Activated T-cell treated with anti-CD3 and anti-CD28 coated beads, Interleukin-2, amount 50 U/mL, for 4 hours (primary cell): ENCODE data around the gene MAGI1. TPM values are rescaled to one million over a fixed set of nuclear protein-coding genes. Genes with fewer than 3 reads are reported as not detected.

Source experiments
- ATAC-seq, 2 donors: fragments of 200-7000 bp; cut with Tn5 transposase; one replicate each; pipeline ENCODE4 v1.10.0; 2021
- DNase-seq: peaks from one replicate; pipeline ENCODE4 v3.0.0-alpha.2; 2020
- H3K27me3 Mint-ChIP-seq: one replicate; pipeline ENCODE4 v1.8.0; 2021; ENCODE audit warnings: low read depth, mixed read lengths
- H3K36me3 Mint-ChIP-seq: one replicate; pipeline ENCODE4 v1.8.0; 2022; ENCODE audit warnings: mixed read lengths; ENCODE audit not compliant: insufficient read depth
- H3K4me1 Mint-ChIP-seq: one replicate; pipeline ENCODE4 v1.8.0; 2021; ENCODE audit warnings: low read depth, mixed read lengths
- H3K4me3 Mint-ChIP-seq: one replicate; pipeline ENCODE4 v1.8.0; 2021; ENCODE audit warnings: mild to moderate bottlenecking, moderate library complexity, mixed read lengths
- H3K9me3 Mint-ChIP-seq: one replicate; pipeline ENCODE4 v1.8.0; 2021; ENCODE audit warnings: mixed read lengths
- total RNA-seq, 3 donors: library from RNA; stranded (reverse); gene quantifications; one replicate each; pipeline ENCODE4 v1.2.1, GENCODE V29; 2021

The MAGI1 gene
- total RNA-seq, 3 donors from 2014 or later = 0.45 to 0.76 (median 0.46) TPM

DNA sequence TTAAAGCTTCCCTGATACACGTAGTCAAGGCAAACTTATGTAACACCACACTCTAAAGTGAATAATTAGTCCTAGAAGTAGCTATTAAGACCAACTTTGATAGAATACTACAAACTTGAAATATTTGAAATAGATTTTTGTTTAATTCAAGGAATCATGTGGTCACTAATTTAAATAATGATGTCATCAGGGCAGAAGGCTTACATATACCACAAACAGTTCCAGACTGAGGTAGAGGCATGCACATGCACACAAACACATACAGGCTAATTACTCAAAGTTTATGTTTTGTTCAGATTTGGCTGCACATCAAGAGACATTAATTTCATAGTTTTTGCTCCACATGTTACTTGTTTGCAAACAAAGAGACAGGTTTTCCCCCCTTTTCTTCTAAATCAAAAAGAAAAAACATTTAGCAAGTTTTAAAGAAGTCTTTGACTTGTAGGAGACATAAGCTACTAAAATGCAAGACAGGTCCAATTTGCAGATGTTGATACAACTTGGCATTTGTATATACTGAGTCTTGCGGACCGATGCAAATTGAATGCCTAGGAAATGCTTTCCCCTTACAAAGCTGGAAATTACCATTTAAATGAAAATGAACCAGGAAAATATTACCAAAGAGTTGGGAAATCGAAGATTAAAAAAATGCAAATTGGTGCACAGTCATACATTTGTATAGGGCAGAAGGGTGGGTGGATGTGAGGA, 594.8 kb downstream of the MAGI1 start:
- DNase-seq = no peak
- Mint-ChIP-seq H3K27me3 (no peaks in the 10 kb centered on the region), H3K9me3 (no peaks in the 10 kb centered on the region), H3K36me3 (no peaks in the 10 kb centered on the region), H3K4me1 (no peaks in the 10 kb centered on the region), H3K4me3 (no peak overlapping the region)
- no peak for ATAC-seq

DNA sequence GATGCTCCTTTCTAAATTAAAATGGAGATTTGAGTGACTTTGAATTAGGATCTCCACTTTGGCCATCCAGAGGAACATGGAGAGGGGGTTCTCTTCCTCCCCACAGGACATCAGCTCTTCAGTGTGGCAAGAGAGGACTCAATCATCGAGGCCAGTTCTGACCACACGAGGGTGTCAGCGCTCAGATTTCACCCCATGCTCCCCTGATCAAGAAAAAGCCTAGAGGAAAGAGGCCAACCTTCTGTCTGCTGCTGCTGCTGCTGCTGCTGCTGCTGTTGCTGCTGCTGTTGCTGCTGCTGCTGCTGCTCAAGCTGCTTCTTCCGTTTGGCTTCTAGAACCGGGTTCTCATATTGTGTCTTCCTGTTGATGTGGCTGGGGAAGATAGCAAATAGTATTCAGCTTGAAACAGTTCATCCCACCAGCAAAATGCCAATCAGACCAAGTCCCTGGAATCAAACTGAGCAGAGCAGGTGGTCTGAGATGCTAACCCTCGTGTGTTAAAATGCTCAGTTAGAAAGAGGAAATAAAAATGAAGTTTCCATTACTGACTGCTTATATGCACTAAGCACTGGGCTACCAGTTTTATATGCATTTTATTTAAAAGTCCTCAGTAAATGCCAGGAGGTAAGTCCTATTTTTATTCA, 599.0 kb downstream of the MAGI1 start:
- no peaks in the 10 kb centered on the region for H3K36me3 Mint-ChIP-seq
- H3K9me3 Mint-ChIP-seq = no peaks in the 10 kb centered on the region
- no peaks in the 10 kb centered on the region for H3K27me3 Mint-ChIP-seq
- no peaks in the 10 kb centered on the region for H3K4me1 Mint-ChIP-seq
- DNase-seq (no peak), ATAC-seq (no peak)
- no peak overlapping the region for H3K4me3 Mint-ChIP-seq

DNA sequence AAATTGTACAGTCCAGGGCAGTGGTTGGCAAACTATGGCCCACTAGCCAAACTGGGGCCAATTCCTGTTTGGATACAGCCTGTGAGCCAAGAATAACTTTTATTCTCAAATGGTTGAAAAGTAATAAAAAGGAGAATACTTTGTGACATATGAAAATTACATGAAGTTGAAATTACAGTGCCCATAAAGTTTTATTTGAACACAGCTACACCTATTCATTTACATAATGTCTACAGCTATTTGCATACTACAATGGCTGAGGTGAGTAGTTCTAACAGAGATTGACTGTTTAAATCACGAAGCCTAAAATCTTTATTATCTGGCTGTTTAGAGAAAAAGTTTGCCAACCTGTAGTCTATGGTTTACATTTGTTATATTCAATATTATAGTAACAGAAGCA, 600.1 kb downstream of the MAGI1 start:
- Mint-ChIP-seq H3K4me1 (no peaks in the 10 kb centered on the region), H3K27me3 (no peaks in the 10 kb centered on the region), H3K36me3 (no peaks in the 10 kb centered on the region), H3K9me3 (no peaks in the 10 kb centered on the region), H3K4me3 (no peak overlapping the region)
- DNase-seq = no peak
- no peak for ATAC-seq

DNA sequence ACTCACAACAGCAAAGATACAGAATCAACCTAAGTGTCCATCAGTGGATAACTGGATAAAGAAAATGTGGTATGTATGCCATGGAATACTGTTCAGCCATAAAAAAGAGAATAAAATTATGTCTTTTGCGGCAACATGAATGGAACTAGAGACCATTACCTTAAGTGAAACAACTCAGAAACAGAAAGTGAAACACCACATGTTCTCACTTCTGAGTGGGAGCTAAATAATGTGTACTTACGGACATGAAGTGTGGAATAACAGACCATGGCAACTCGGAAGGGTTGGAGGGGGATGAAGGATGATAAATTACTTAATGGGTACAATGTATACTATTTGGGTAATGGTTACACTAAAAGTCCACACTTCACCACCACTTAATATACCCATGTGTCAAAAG, 600.6 kb downstream of the MAGI1 start:
- Mint-ChIP-seq H3K4me3 (no peak overlapping the region), H3K27me3 (no peaks in the 10 kb centered on the region), H3K36me3 (no peaks in the 10 kb centered on the region), H3K4me1 (no peaks in the 10 kb centered on the region), H3K9me3 (no peaks in the 10 kb centered on the region)
- DNase-seq (no peak), ATAC-seq (no peak)

DNA sequence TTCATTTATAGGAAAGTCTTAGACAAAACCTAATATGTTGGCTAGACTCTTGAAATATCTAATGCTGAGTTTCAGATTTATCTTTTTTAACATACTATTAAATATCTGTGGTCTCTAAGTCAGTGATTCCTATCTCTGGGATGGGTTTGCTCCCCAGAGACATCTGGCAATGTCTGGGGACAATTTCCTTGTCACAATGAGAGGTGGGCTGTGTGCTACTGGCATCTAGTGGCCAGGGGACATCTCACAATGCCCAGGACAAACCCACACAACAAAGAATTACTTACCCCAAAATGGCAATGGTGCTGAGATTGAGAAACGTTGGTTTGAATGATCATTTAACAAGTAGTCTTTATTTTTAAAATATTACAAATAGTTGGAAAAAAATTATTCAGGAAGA, 602.1 kb downstream of the MAGI1 start:
- no peaks in the 10 kb centered on the region for H3K9me3 Mint-ChIP-seq
- no peaks in the 10 kb centered on the region for H3K4me1 Mint-ChIP-seq
- H3K36me3 Mint-ChIP-seq = no peaks in the 10 kb centered on the region
- no peak overlapping the region for H3K4me3 Mint-ChIP-seq
- ATAC-seq (no peak), DNase-seq (no peak)
- no peaks in the 10 kb centered on the region for H3K27me3 Mint-ChIP-seq

DNA sequence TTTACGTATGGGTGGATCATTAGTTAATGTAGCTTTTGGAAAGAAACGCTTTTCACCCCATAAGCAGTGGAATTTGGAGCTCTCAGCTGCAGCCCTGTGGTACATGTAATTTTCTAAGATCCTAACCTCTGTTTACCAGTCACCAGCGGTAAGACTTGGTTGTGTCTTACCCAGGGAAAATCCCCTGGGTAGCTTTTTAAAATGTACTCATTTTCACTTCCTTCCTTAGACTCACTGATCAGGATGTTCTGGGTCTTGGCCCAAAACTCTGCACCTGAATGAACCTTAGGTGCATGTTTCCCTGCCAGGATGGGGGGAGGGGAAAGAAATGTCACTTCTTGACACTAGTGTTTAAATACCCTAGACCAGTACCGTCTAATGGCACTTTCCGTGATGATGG, 605.2 kb downstream of the MAGI1 start:
- Mint-ChIP-seq H3K4me3 (no peak overlapping the region), H3K36me3 (no peaks in the 10 kb centered on the region)
- no peak for DNase-seq

DNA sequence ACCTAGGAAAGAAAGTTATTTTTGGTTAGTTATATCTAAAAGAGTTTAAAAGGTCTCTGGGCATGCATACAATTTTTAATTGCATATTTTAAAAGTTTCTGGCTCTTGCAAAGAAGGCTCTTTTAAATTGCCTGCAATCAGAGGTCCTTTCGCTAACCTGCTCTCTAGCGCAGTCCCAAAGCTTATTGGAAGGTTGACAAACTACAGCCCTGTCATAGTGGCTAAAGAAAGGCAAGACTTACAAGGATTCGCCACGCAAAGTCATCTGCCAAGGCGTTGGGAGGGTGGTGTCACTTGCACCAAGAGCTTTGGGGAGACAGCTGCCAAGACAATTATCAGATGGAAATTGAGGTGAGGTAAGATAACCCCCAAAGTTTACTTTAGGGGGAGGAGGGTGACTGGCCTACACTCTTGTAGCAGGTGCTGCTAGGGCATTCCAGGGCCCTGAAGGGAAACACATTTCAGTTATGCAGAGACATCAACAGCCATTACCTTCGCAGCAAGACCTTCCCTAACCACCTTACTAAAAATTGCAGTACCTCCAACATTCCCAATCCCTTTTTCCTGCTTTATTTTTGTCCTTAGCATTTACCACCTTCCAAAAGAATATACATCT, 606.2 kb downstream of the MAGI1 start:
- Mint-ChIP-seq H3K27me3 (no peaks in the 10 kb centered on the region), H3K4me1 (no peaks in the 10 kb centered on the region), H3K36me3 (no peaks in the 10 kb centered on the region), H3K9me3 (no peaks in the 10 kb centered on the region), H3K4me3 (no peak overlapping the region)
- DNase-seq (no peak), ATAC-seq (no peak)

More for the DNA sequence above, 605.2 kb downstream of the MAGI1 start:
- no peak for ATAC-seq
- Mint-ChIP-seq H3K4me1 (no peaks in the 10 kb centered on the region), H3K9me3 (no peaks in the 10 kb centered on the region), H3K27me3 (no peaks in the 10 kb centered on the region)

DNA sequence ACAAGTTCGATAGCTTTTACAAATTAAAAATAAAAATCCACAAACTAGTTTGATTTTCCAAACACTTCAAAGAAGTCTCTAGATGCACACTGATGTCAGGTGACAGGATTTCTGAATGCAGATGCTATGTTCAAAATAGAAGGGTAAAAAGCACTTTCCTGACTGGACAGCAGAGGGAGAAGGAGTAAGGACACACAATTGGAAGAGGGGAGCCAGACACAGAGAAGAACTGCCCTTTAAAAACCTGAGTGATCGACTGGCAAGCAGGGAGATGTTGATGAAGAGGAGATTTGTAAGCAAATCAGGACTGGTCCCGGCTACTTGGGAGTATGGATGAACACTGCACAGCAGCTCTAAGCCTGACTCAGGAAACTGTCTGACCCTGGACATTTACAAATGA, 612.8 kb downstream of the MAGI1 start:
- H3K9me3 Mint-ChIP-seq = no peaks in the 10 kb centered on the region
- no peak for ATAC-seq
- H3K4me1 Mint-ChIP-seq = no peaks in the 10 kb centered on the region
- no peak for DNase-seq
- H3K36me3 Mint-ChIP-seq = no peaks in the 10 kb centered on the region
- H3K27me3 Mint-ChIP-seq = no peaks in the 10 kb centered on the region
- no peak overlapping the region for H3K4me3 Mint-ChIP-seq

DNA sequence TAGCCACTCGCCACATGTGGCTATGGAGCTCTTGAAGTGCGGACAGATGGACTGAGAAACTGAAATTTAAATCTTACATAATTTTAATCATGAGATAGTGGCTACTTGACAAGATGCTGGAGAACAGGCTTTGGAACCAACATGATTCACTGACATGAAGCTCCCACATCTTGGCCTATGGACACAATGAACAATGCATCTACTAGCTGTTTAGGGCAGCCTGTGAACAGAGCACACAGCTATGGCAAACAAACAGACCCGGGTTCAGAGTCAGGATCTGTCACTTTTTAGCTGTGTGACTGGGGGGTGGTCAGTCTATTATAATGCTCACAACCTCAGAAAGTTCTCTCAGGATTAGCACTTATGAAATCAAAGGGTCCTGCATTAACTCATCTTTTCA, 616.6 kb downstream of the MAGI1 start:
- no peaks in the 10 kb centered on the region for H3K27me3 Mint-ChIP-seq
- H3K36me3 Mint-ChIP-seq = no peaks in the 10 kb centered on the region
- ATAC-seq = no peak
- H3K4me3 Mint-ChIP-seq = no peak overlapping the region
- no peaks in the 10 kb centered on the region for H3K9me3 Mint-ChIP-seq
- no peak for DNase-seq
- no peaks in the 10 kb centered on the region for H3K4me1 Mint-ChIP-seq

DNA sequence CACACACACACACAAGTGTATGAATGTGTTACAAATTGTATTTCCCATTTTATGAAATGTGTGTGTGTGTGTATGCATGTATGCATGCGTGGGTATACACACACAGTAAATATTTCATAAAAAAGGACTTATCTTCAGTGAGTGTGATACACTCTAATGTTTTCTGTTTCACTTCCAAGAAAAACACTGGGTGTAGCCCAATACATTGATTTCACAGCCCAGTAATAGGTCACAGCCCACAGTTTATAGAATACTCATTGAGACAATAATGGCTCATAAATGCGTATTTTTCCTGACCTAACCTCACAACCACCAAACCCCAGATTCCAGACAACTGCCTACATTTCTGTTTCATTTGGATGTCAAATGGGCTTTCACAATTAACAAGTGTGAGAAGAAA, 619.5 kb downstream of the MAGI1 start:
- H3K27me3 Mint-ChIP-seq = no peaks in the 10 kb centered on the region
- DNase-seq (no peak), ATAC-seq (no peak)
- H3K4me1 Mint-ChIP-seq = no peaks in the 10 kb centered on the region
- no peaks in the 10 kb centered on the region for H3K36me3 Mint-ChIP-seq
- no peak overlapping the region for H3K4me3 Mint-ChIP-seq
- H3K9me3 Mint-ChIP-seq = no peaks in the 10 kb centered on the region

DNA sequence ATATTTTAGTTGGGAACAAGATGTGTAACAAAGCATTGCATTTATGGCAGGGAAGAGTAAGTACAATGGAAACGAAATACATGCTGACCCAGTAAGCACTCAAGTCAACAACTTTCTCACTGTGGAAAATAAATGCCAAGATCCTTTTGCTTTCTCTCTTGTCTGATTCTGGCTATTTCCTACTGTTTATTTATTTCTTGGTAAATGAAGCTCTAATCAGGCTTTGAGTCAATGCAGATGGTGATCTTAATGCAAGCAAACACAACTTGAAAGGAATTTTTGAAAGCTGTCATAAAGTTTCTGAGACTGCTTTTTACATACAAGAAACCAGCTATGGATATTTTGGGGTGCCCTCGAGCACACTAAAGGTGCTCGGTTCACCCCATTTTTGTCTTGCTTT, 624.8 kb downstream of the MAGI1 start:
- Mint-ChIP-seq H3K36me3 (no peaks in the 10 kb centered on the region), H3K9me3 (peaks cover 5% of the 10 kb centered on the region), H3K27me3 (no peaks in the 10 kb centered on the region), H3K4me1 (no peaks in the 10 kb centered on the region), H3K4me3 (no peak overlapping the region)
- DNase-seq = no peak
- no peak for ATAC-seq

DNA sequence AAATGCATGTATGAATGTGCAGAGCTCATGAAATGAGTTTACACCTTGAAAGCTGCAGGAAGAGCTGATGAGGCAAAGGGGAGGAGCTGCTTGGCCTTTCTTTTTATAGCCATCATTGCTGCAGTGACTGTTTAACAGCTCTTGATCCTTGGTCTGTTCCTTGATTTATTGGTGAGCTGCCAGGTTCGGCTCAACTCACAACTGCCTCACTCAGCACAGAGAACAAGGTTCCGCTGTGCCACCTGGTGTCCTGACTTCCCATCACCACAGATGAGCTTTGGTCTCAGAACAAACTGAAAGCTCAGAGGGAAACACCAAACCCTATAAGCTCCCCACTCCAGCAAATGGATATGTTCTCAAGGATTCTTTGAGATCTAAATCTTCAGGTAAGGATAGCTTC, 626.1 kb downstream of the MAGI1 start:
- H3K36me3 Mint-ChIP-seq = no peaks in the 10 kb centered on the region
- no peak for DNase-seq
- no peak for ATAC-seq

DNA sequence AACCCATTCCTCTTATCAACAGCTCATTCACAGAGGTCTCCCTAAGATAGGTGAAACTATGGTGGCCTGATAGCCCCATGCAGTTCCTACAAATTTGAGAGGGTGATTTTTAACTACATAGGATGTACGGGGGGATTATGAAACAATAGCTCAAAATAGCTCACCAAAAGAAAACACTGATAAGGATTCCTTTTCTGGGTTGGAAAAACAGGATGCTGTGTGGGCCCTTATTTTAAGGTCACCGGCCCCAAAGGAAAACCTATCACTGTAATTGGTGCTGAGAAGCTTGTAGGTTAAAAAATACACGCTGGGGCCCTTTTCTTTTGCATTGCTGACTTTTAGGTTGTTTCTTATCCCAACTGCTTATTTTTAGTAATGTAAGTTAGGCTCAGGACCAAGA, 627.4 kb downstream of the MAGI1 start:
- no peak for DNase-seq
- H3K4me1 Mint-ChIP-seq = no peaks in the 10 kb centered on the region
- no peaks in the 10 kb centered on the region for H3K27me3 Mint-ChIP-seq
- H3K4me3 Mint-ChIP-seq = no peak overlapping the region
- H3K9me3 Mint-ChIP-seq = peaks cover 5% of the 10 kb centered on the region
- no peaks in the 10 kb centered on the region for H3K36me3 Mint-ChIP-seq
- ATAC-seq = no peak

More for the DNA sequence above, 626.1 kb downstream of the MAGI1 start:
- H3K4me1 Mint-ChIP-seq = no peaks in the 10 kb centered on the region
- H3K4me3 Mint-ChIP-seq = no peak overlapping the region
- H3K9me3 Mint-ChIP-seq = peaks cover 5% of the 10 kb centered on the region
- no peaks in the 10 kb centered on the region for H3K27me3 Mint-ChIP-seq

DNA sequence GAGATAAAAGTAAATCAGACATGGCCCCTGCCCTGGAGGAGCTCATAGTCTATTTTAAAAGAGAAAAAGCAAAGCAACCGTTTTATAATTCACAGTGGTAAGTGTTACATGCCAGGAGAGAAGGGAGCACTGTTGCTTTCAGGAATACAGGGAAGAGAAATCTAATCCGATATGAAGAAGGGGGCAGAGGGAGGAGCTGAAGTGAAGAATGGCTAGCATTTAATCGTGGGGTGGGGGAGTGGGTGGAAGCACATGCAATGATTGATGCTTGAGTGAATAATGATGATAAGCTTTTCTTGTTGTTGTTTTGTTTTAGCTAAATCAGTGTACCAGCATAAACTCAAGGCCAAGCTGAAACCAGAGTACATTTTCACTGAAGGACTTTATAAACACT, 629.5 kb downstream of the MAGI1 start:
- Mint-ChIP-seq H3K36me3 (no peaks in the 10 kb centered on the region), H3K4me3 (no peak overlapping the region), H3K4me1 (no peaks in the 10 kb centered on the region), H3K9me3 (peaks cover 5% of the 10 kb centered on the region), H3K27me3 (no peaks in the 10 kb centered on the region)
- DNase-seq = no peak
- ATAC-seq = no peak

DNA sequence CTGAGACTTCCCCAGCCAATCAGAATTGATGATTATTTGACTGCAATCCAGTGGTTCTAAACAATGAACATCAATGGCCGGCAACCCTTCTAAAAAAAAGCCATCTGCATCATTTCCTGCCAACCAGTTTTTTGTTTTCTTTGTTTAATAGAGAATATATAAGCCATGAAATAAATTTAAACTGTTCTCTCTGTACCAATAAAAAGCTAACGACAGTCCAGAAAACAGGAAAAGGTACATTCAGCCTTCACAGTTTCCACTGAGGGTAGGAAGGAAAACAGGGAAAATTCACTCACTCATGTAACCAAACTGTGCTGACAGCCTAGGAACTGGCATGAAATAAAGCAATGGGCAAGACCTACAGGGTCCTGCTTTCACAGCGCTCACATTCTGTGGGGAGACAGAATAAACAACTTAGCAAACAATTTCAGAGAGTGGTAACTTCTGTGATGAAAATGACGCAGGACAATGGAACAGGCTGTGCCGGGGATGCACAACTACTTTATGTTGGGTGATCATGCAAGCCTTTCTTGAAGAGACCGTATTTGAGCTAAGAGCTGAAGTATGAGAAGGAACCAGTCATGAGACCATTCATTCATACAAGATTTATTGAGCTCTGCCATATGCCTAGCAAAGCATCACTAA, 630.1 kb downstream of the MAGI1 start:
- DNase-seq = no peak
- peaks cover 5% of the 10 kb centered on the region for H3K9me3 Mint-ChIP-seq
- H3K27me3 Mint-ChIP-seq = no peaks in the 10 kb centered on the region
- no peak overlapping the region for H3K4me3 Mint-ChIP-seq
- no peaks in the 10 kb centered on the region for H3K4me1 Mint-ChIP-seq
- no peaks in the 10 kb centered on the region for H3K36me3 Mint-ChIP-seq
- no peak for ATAC-seq
